Pancreas (tissue), 10 donors: ENCODE measurements around the gene SDHAF1. TPM values are rescaled to one million over a fixed set of nuclear protein-coding genes. Genes with fewer than 3 reads are reported as not detected.
"Not testable (repeated sequence)": the region's sequence is repeated elsewhere in the genome, so short reads cannot be mapped to it uniquely, and the experiment has no call there.

Source experiments
- ATAC-seq, 4 donors: fragments of 200-7000 bp; cut with Tn5 transposase; one replicate each; pipeline versions ENCODE4 v1.8.0 to v1.9.1; 2020; ENCODE audit warnings: mild to moderate bottlenecking in 4 of 4, moderate library complexity in 4 of 4
- DNase-seq, 6 donors: peaks; one replicate each; pipeline ENCODE4 v3.0.0-alpha.2; 2020
- FAIRE-seq: peaks from 2 replicates; lab custom pipeline; 2012; peaks lifted over from hg19 to GRCh38; lab: Jason Lieb, UNC
- H3K27ac ChIP-seq, 4 donors: fragments of 200-600 bp; sonication (generic); 1 replicate in 3 of 4; 2 replicates in 1 of 4; pipeline versions ENCODE4 v1.5.0 to v1.8.0; 2020
- H3K27me3 ChIP-seq, 4 donors: fragments of 200-600 bp; one replicate each; pipeline ENCODE4 v1.8.0; 2021
- H3K36me3 ChIP-seq, 3 donors: fragments of 200-600 bp; sonication (generic) in 1 of 3; one replicate each; pipeline versions ENCODE4 v1.5.0 to v1.8.0; 2020 to 2021
- H3K4me1 ChIP-seq, 3 donors: fragments of 200-600 bp; one replicate each; pipeline ENCODE4 v1.8.0; 2021
- H3K4me3 ChIP-seq, 4 donors: fragments of 200-600 bp; sonication (generic) in 2 of 4; one replicate each; pipeline versions ENCODE4 v1.5.0 to v1.8.0; 2020 to 2021
- H3K9me3 ChIP-seq, 4 donors: fragments of 200-600 bp; one replicate each; pipeline ENCODE4 v1.8.0; 2021
- WGBS, 2 donors: extraction: QIAGEN DNeasy Blood & Tissue Kit; methylation state at CpG; one replicate each; pipeline ENCODE4 v1.1.7; 2013; 5-methylcytosine and 5-hydroxymethylcytosine counted together
- intact Hi-C, 3 donors: fragments of 100-400 bp; cut with DNase I; formaldehyde crosslinking; loops; one replicate each; pipeline versions ENCODE4 v1.11.1 to v1.14.2; 2022
- polyA plus RNA-seq, 2 donors: library from polyadenylated mRNA; stranded (reverse); fragments of 200-250 nt; gene quantifications; one replicate each; pipeline ENCODE4 v1.2.3, GENCODE V29; 2013
- total RNA-seq, 6 donors: library from RNA; stranded (reverse); fragmentation: NEBNext Ultra II Directional in 4 of 6; extraction: Animal tissue kit (Norgen Biotek cat#: 25700) in 4 of 6; gene quantifications; one replicate each; pipeline versions ENCODE4 v1.2.1 to v1.2.4, GENCODE V29; 2021 to 2023
- TF ChIP-seq, protein P1 (sequence below), 4 donors: fragments of 200-600 bp; sonication (generic) in 3 of 4; IDR thresholded peaks; one replicate each; pipeline versions ENCODE4 v1.5.0 to v1.8.0; 2021; ENCODE audit warnings: antibody characterized with exemption in 4 of 4
- donor health status: healthy with polysubstance abuse.
- donor health status: DM: no; HTN: no; CAD: no; lungs with moderate emphysema.
- donor health status: DM: no; HTN: no; CAD: no.
- donor health status: control.
- donor health status: control.
- donor health status: Bipolar disorder and iron deficiency.
- donor health status: DM: yes; HTN: yes; CAD: no.
- donor health status: DM: no; HTN: no; CAD: no.
- donor health status: DM: no; HTN: no; CAD: no.
- donor health status: DM: yes; HTN: yes; CAD: no.

Gene SDHAF1
- total and polyA plus RNA-seq, 8 donors: 8.7 to 21.0 (median 11.7) TPM

DNA sequence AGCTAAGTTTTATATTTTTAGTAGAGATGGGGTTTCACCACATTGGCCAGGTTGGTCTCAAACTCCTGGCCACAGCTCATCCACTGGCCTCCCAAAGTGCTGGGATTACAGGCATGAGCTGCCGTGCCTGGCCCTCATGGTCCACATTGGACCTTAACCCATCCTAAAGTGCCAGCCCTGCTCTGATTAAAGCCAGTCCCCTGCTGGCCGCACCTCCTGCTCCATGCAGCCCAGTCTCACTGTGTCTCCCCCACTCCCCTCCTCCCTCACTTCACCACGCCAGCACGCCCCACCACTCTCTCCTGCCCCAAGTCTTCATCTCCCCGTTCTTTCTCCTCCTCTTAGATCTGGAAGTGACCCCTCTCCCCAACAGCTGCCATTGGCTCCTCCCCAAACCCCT, 16.7 kb upstream of the SDHAF1 start:
- TF ChIP-seq, protein P1, sequence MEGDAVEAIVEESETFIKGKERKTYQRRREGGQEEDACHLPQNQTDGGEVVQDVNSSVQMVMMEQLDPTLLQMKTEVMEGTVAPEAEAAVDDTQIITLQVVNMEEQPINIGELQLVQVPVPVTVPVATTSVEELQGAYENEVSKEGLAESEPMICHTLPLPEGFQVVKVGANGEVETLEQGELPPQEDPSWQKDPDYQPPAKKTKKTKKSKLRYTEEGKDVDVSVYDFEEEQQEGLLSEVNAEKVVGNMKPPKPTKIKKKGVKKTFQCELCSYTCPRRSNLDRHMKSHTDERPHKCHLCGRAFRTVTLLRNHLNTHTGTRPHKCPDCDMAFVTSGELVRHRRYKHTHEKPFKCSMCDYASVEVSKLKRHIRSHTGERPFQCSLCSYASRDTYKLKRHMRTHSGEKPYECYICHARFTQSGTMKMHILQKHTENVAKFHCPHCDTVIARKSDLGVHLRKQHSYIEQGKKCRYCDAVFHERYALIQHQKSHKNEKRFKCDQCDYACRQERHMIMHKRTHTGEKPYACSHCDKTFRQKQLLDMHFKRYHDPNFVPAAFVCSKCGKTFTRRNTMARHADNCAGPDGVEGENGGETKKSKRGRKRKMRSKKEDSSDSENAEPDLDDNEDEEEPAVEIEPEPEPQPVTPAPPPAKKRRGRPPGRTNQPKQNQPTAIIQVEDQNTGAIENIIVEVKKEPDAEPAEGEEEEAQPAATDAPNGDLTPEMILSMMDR (IDR thresholded peaks at IDR 0.05): no peak
- intact Hi-C loops: no loop called here
- Histone ChIP-seq H3K36me3 (no peaks in the 10 kb centered on the region), H3K4me1 (no peaks in the 10 kb centered on the region), H3K27me3 (no peaks in the 10 kb centered on the region), H3K27ac (no peak overlapping the region), H3K9me3 (no peaks in the 10 kb centered on the region), H3K4me3 (no peak overlapping the region)
- ATAC-seq (no peak), FAIRE-seq (no peak), DNase-seq (no peak)
- WGBS, 2 donors: 42 to 43% methylated on average over 5 of the region's 5 CpGs

DNA sequence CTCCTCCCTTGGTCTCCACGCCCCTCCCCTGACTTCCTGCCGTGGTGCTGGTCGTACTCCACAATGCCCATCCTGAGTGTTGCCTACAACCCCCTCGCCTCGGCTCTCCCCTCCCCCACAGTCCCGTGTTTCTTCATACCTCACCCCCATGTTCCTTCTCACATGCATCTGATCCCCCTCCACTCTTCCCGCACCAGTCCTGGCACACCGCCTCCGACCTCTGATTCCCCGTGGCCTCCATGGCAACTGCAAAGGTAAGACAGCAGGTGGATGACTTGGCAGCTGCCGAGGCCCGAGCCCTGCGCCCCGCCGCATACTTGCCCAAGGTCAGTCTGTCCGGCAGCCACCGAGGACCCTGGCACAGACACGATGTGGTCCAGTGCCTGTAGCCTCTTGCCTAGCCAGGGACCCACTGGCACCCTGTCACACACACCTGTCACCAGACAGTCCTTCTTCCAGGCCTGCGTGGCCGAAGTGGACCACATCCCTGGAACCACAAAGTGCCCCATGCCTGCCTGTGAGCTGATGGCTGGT, 16.1 kb upstream of the SDHAF1 start:
- H3K27ac ChIP-seq: no peak overlapping the region
- H3K4me1 ChIP-seq: no peaks in the 10 kb centered on the region
- ATAC-seq: no peak
- FAIRE-seq: no peak
- H3K9me3 ChIP-seq: no peaks in the 10 kb centered on the region
- no peaks in the 10 kb centered on the region for H3K27me3 ChIP-seq
- H3K36me3 ChIP-seq: no peaks in the 10 kb centered on the region
- TF ChIP-seq, protein P1 (IDR thresholded peaks at IDR 0.05): no peak
- no peak overlapping the region for H3K4me3 ChIP-seq
- intact Hi-C loops: no loop called here
- WGBS, 2 donors: 25 to 33% methylated on average over 20 of the region's 20 CpGs
- peak in 1 of 6 donors; percentile 70 for DNase-seq

DNA sequence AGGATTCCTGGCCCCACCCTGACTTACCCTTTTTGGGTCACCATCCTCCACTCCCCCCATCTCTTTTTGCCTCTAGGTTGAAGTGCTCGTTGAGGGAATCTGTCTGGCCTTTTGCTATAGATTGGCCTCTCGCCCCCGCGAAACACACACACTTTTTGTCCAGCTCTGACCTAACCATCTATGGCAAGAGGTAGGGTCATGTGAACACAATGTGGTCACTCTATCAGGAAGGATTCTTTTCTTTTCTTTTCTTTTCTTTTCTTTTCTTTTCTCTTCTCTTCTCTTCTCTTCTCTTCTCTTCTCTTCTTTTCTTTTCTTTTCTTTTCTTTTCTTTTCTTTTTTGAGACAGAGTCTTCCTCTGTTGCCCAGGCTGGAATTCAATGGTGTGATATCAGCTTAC, 14.0 kb upstream of the SDHAF1 start:
- intact Hi-C loops, FAIRE-seq, H3K36me3 ChIP-seq, H3K9me3 ChIP-seq, H3K27ac ChIP-seq, H3K4me3 ChIP-seq, ATAC-seq, DNase-seq, H3K27me3 ChIP-seq, H3K4me1 ChIP-seq: not testable (repeated sequence)
- WGBS, 2 donors: 67 to 74% methylated on average over 4 of the region's 4 CpGs

DNA sequence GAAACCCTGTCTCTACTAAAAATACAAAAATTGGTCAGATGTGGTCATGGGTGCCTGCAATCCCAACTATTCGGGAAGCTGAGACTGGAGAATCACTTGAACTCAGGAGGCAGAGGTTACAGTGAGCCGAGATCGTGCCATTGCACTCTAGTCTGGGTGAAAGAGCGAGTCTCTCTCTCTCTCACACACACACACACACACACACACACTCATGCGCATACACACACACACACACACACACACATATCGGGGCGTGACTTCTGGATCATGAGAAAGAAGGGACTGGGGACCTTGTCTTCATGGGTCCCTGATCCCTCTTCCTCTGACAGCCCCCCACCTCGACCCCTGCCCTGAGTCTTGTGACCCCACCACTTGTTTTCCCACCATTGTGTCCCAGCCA, 11.8 kb upstream of the SDHAF1 start:
- H3K27me3 ChIP-seq: peaks cover 0 to 3% (median 0%) of the 10 kb centered on the region in 4 donors
- TF ChIP-seq, protein P1 (IDR thresholded peaks at IDR 0.05): no peak

DNA sequence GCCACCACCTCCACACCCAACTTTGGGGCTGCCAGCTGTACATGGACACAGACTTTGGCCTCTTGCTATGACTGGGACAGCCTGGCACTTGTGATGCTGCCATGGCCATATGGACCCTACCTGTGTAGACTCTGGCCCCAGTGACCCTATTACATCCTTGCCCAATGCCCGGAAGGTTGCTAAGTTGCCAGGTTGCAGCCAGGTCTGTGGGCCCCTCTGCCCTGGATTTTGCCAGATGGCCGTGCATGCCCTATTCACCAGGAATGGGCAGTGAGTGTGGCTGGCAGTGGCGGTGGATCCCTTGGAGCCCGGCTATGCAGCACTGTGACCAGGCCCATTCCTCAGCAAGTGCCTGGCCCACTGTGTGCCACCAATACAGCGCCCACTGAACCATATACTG, 8.9 kb upstream of the SDHAF1 start:
- intact Hi-C loops: no loop called here
- FAIRE-seq (no peak), DNase-seq (no peak)

More for the DNA sequence above, 11.8 kb upstream of the SDHAF1 start:
- FAIRE-seq (no peak), ATAC-seq (no peak), DNase-seq (no peak)
- Histone ChIP-seq H3K4me3 (no peak overlapping the region), H3K36me3 (no peaks in the 10 kb centered on the region), H3K9me3 (no peaks in the 10 kb centered on the region), H3K27ac (no peak overlapping the region), H3K4me1 (no peaks in the 10 kb centered on the region)
- intact Hi-C loops: no loop called here
- WGBS, 2 donors: 62 to 71% methylated on average over 8 of the region's 8 CpGs

More for the DNA sequence above, 8.9 kb upstream of the SDHAF1 start:
- no peaks in the 10 kb centered on the region for H3K9me3 ChIP-seq
- no peak overlapping the region for H3K27ac ChIP-seq
- WGBS, 2 donors: 80 to 93% methylated on average over 5 of the region's 5 CpGs
- no peaks in the 10 kb centered on the region for H3K4me1 ChIP-seq
- TF ChIP-seq, protein P1 (IDR thresholded peaks at IDR 0.05): no peak
- no peak for ATAC-seq
- H3K36me3 ChIP-seq: no peaks in the 10 kb centered on the region
- peaks cover 0 to 3% (median 0%) of the 10 kb centered on the region in 4 donors for H3K27me3 ChIP-seq
- H3K4me3 ChIP-seq: no peak overlapping the region
